ENCODE results near the gene TASOR. TPM values are rescaled to one million over a fixed set of nuclear protein-coding genes. Genes with fewer than 3 reads are reported as not detected.
"Not testable (repeated sequence)": the region's sequence is repeated elsewhere in the genome, so short reads cannot be mapped to it uniquely, and the experiment has no call there.

Gene TASOR
- 71.6 and 103 TPM in 2 replicates for total RNA-seq

DNA sequence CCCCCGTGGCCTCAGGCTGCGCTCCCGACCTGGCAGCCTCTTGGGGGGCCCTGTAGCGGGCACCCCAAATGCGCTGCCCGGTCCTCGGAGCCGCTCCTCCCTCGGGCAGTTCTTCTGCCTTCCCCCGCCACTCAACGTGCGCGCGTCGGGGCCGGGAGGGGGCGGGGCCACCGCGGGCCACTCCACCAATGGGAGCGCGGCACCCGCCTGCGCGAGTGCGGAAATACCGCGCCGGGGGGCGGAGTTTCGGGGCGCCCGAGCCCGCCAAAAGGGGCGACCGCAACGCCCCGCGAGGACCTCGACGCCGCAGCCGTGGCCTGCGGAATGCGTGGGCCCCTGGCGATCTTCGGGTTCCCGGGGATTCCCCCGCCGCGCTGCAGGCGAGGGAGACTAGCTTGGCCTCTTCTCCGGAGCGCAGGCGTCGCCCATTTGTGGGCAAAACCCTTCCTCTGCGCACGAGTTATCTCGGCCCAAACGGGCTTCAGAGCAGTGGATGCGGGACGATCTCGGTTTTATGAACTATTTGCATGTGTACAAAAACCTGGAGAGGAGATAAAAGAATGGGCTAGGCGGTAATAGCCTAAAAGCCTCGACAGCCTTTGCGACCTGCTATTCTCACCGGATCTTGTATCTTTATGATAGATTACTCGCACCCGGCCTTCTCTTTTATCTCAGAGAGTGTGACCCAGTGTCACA is at the start of gene TASOR:
TASOR (minus strand) TSS at position 144 of the 696 bp plus-strand sequence. CDS start 259 bp downstream, outside the sequence.
- peak; percentile 33 for DNase-seq (ENCODE audit: low read depth, low spot score)

DNA sequence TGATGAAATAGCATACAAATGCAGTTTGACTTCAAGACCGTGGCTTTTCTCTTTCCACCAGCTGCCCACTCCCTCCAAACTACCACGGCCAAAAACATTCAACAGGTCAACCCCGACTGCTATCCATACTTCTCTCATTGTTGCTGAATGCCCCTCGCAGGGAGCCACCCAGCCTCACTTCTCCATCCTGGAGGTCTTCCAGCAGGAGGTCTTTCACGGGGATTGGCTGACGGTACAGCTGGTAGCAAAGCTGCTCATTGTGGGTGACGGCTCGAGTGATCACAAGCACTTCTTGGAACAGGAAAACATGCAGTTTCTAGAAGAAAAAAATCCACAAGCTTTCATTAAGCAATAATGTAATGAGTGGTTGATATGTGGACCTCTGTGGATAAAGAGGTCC is 49.0 kb upstream of the TASOR start:
- DNase-seq (ENCODE audit: low read depth, low spot score): no peak

- no peak for DNase-seq (ENCODE audit: low read depth, low spot score)
These were observed 42.1 kb upstream of the TASOR start for GRCh38 chr3:56725175-56725574.

DNA sequence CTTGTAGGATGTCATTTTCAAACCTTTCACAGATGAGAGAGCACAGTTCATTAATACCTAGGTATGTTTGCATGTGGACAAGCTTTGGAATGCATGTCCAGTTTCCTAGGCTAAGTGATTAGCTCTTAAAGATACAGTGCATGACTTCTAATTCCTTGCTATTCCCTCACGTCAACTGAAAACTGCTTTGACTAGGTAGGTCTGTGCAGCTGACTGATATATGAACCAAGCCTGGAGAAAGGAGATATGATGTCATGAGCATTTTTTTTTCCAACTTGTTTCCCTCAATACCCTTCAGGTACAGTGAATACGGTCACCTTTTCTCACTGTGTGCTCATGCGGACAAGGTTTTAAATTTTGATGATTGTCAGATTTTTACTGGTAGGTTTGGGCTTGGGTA is 41.6 kb upstream of the TASOR start:
- no peak for DNase-seq (ENCODE audit: low read depth, low spot score)

- DNase-seq (ENCODE audit: low read depth, low spot score): no peak
These were observed 37.8 kb upstream of the TASOR start for GRCh38 chr3:56720849-56721248.

DNA sequence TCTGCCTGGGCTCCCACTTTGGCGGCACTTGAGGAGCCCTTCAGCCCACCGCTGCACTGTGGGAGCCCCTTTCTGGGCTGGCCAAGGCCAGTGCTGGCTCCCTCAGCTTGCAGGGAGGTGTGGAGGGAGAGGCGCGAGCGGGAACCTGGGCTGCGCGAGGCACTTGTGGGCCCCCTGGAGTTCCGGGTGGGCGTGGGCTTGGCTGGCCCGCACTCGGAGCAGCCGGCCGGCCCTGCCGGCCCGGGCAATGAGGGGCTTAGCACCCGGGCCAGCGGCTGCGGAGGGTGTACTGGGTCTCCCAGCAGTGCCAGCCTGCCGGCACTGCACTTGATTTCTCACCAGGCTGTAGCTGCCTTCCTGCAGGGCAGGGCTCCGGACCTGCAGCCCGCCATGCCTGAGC is 35.7 kb upstream of the TASOR start:
- not testable (repeated sequence) for DNase-seq (ENCODE audit: low read depth, low spot score)

GRCh38 chr3:56711344-56711743 is 28.3 kb upstream of the TASOR start:
- no peak for DNase-seq (ENCODE audit: low read depth, low spot score)

DNA sequence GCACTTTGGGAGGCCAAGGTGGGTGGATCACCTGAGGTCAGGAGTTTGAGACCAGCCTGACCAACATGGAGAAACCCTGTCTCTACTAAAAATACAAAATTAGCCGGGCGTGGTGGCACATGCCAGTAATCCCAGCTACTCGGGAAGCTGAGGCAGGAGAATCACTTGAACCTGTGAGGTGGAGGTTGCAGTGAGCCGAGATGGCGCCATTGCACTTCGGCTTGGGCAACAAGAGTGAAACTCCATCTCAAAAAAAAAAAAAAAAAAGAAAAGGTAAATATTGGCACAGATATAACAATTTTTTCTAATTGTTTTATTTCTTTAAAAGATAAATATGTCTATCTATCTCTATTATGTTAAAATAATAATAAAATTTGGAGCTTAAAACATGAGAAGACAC is 24.3 kb upstream of the TASOR start:
- DNase-seq (ENCODE audit: low read depth, low spot score): not testable (repeated sequence)

- no peak for DNase-seq (ENCODE audit: low read depth, low spot score)
These were observed 23.6 kb upstream of the TASOR start for GRCh38 chr3:56706629-56707028.

- no peak for DNase-seq (ENCODE audit: low read depth, low spot score)
These were observed 21.6 kb upstream of the TASOR start for GRCh38 chr3:56704706-56705105.

DNA sequence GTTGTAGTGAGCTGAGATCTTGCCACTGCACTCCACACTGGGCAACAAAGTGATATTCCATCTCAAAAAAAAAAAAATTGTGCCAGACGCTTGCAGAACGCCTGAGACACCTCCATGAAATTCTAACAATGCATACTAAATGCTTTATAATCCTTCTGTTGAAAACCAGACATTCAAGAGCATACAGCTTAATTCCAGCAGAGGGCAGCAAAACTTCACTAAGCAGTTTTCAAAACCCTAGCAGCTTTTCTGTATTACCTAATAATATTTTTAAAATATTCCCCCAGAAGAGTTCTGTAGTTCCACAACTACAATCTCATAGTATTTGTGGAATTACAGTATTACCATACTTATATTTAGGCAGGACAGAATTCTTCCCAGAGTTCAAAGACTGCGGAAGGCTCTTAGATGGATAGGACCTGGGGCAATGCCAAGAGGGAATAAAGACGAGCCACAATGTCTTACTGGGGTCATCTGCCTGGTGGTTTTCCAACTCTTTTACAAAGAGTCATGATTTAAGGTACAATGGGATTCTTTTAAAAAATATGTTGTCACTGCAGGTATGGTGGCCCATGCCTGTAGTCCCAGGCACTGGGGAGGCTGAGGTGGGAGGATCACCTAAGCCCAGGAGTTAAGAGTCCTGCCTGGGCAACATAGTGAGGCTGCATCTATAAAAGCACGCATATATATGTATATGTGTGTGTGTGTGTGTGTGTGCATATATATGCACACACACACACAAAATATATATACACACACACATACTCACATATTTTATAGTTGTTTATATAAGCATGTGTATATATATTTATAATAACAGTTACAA is 19.6 kb upstream of the TASOR start:
- no peak for DNase-seq (ENCODE audit: low read depth, low spot score)

GRCh38 chr3:56700151-56700550 is 17.1 kb upstream of the TASOR start:
- DNase-seq (ENCODE audit: low read depth, low spot score): no peak

DNA sequence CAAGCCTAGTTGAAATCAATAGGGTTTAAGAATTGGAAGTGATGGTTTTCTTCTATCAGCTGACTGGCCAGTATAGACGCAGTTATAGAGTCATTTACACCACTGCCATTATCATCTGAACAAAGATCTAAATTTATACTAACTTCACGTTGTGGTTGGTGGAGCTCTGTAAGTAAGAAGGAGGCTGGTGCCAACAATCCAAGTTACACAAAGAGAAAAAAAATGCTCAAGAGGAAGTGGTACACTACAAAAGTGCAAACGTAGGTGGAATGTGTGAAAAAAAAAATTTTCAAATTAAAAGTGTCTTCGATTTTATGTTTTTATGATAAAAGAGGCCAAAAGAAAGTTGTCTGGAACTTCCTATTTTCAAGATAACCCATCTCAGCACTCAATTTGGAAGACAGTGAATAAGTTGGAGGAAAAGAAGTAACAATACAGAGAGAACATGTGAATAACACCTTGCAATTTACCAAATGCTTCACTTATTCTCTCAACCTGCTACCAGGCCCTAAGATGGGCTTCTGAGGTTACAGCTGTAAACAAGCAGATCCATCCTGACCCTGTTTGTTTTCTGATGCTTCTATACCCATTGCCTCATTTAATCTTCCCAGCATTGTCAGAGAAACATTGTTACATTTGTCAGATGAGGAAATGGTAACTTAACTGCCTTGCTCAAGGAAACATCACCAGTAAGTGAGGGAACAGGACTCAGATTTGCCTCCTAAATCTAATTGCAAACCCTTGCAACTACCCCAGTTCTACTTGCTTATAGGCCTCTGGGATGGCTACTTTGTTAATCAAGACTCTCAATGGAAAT is 12.0 kb upstream of the TASOR start:
- DNase-seq (ENCODE audit: low read depth, low spot score): no peak

- no peak for DNase-seq (ENCODE audit: low read depth, low spot score)
These were observed 10.7 kb upstream of the TASOR start for GRCh38 chr3:56693750-56694149.

- not testable (repeated sequence) for DNase-seq (ENCODE audit: low read depth, low spot score)
These were observed 9.7 kb upstream of the TASOR start for GRCh38 chr3:56692520-56693433.

- DNase-seq (ENCODE audit: low read depth, low spot score): not testable (repeated sequence)
These were observed 8.9 kb upstream of the TASOR start for GRCh38 chr3:56692001-56692365.

DNA sequence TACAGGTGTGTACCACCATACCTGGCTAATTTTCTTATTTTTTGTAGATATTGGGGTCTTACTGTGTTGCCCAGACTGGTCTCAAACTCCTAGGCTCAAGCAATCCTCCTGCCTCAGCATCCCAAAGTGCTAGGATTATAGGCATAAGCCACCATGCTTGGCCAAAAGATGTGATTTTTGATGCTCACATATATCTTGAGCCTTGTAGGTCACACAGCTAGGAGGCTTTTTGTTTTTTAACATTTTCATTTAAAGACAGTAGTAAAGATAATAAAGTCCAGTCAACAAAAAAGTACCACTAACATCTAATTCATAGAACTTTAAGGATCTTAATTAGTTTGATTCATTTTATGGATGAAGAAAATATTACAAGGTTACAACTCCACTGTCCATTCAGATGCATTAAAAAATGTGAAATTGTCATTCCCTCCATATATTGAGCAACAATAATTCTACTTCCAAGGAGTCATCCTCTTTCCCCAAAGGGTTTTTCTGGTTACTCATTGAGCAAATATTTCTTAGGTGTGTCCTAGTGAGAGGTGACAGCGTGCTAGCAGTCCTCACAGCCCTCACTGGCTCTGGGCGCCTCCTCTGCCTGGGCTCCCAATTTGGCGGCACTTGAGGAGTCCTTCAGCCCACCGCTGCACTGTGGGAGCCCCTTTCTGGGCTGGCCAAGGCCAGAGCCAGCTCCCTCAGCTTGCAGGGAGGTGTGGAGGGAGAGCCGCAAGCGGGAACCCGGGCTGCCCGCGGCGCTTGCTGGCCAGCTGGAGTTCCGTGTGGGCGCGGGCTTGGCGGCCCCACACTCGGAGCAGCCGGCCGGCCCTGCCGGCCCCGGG is 8.3 kb upstream of the TASOR start:
- DNase-seq (ENCODE audit: low read depth, low spot score): no peak

GRCh38 chr3:56689303-56689702 is 6.2 kb upstream of the TASOR start:
- no peak for DNase-seq (ENCODE audit: low read depth, low spot score)

GRCh38 chr3:56688191-56688590 is 5.1 kb upstream of the TASOR start:
- DNase-seq (ENCODE audit: low read depth, low spot score): no peak

DNA sequence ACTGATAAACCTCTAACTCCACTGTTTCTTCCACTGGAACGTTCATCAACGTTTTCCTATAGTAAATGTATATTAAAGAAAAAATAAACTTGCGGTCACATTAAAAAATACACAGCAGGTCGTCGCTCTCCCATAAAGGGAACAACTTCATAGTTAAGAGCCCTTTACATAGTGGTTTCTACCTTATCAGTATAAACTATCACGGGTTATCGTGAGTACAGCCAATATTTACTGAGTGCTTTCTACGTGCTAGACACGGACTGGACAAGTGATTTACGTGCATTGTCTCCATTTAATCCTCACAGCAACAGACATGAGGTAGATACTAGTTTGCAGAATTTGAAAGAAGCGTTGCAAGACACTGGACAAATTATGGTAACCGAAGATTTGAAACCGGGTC is 964 bp upstream of the TASOR start:
- DNase-seq (ENCODE audit: low read depth, low spot score): no peak
